ENCODE results near the gene GFER.

GFER gene

GRCh38 chr16:1975432-1976215 lies 8.4 kb upstream of the GFER start:
- no peak for DNase-seq

- no peak for DNase-seq
Observed at GRCh38 chr16:1976216-1976520, 7.8 kb upstream of the GFER start.

- DNase-seq, result no peak
Observed at GRCh38 chr16:1976951-1977874, 6.8 kb upstream of the GFER start.

GRCh38 chr16:1977875-1978268 lies 6.1 kb upstream of the GFER start:
- no peak for DNase-seq

GRCh38 chr16:1978476-1979120 lies 5.4 kb upstream of the GFER start:
- no peak for DNase-seq

- no peak for DNase-seq
Observed at GRCh38 chr16:1979271-1980029, 4.5 kb upstream of the GFER start.

- DNase-seq, result no peak
Observed at GRCh38 chr16:1980030-1980769, 3.8 kb upstream of the GFER start.

GRCh38 chr16:1980770-1981087 lies 3.3 kb upstream of the GFER start:
- DNase-seq, result no peak

- no peak for DNase-seq
Observed at GRCh38 chr16:1981398-1981836, 2.6 kb upstream of the GFER start, which contains the start of gene NOXO1. TSS of gene NOXO1 (minus strand) at chr16:1981469. CDS start at chr16:1981179, 290 bp downstream.

- DNase-seq, result no peak
Observed at GRCh38 chr16:1982013-1982433, 2.0 kb upstream of the GFER start.

GRCh38 chr16:1982991-1983543 lies 926 bp upstream of the GFER start:
- no peak for DNase-seq

GRCh38 chr16:1984347-1985225 lies 593 bp downstream of the GFER start:
- DNase-seq, result peak; percentile 8

GRCh38 chr16:1985466-1986150 lies 1.6 kb downstream of the GFER start:
- DNase-seq, result no peak

GRCh38 chr16:1987198-1987597 lies 3.2 kb downstream of the GFER start:
- no peak for DNase-seq

GRCh38 chr16:1989209-1990100 lies 5.5 kb downstream of the GFER start, which contains the start of gene SYNGR3:
TSS of gene SYNGR3 (plus strand) at chr16:1989970. CDS start at chr16:1990103, 133 bp downstream.
- no peak for DNase-seq

- DNase-seq, result no peak
Observed at GRCh38 chr16:1990101-1990350, 6.0 kb downstream of the GFER start.

GRCh38 chr16:1990351-1991134 lies 6.5 kb downstream of the GFER start:
- DNase-seq, result no peak

GRCh38 chr16:1991135-1991551 lies 7.2 kb downstream of the GFER start:
- peak; percentile 45 for DNase-seq
